K562 (cell line): Measurements from ENCODE around the gene DAB1. TPM values are rescaled to one million over a fixed set of nuclear protein-coding genes. Genes with fewer than 3 reads are reported as not detected.

Experiments
- ATAC-seq: fragments of 200-7000 bp; cut with Tn5 transposase; 3 replicates; pipeline ENCODE4 v1.9.1; 2020; ENCODE audit warnings: moderate library complexity
- BruUV-seq: library from RNA; stranded (reverse); fragments of 400-500 nt; replicated peaks from 2 replicates; lab custom pipeline; 2021; lab: Mats Ljungman, UMichigan
- CTCF ChIA-PET: fragments of 300-600 bp; formaldehyde crosslinking; extraction: SDS; loops from one replicate; lab custom pipeline; 2021; ENCODE audit warnings: low intra/inter-chr PET ratio; lab: Yijun Ruan, JAX
- POLR2A ChIA-PET: fragments of 300-600, 350-650 bp; sonication (Branson Sonifier 250); formaldehyde crosslinking; extraction: SDS; loops from one replicate; lab custom pipeline; 2021; ENCODE audit warnings: antibody characterized with exemption, inconsistent platforms; lab: Yijun Ruan, JAX
- DNase-seq, 4 experiments: peaks; one replicate each; pipeline versions ENCODE4 v3.0.0 to v3.0.0-alpha.2; 2011 to 2018; ENCODE audit warnings: low spot score in 3 of 4, mixed read lengths in 3 of 4; ENCODE audit errors: extremely low read depth in 1 of 4
- FAIRE-seq: peaks from 2 replicates; lab custom pipeline; 2011; peaks lifted over from hg19 to GRCh38; lab: Jason Lieb, UNC
- H2AFZ ChIP-seq: 2 replicates; pipeline ENCODE4 v1.6.0; 2011; ENCODE audit warnings: low read depth, low read length, control low read depth, inconsistent platforms
- H3K27ac ChIP-seq: fragments of 200-600 bp; 3 replicates; pipeline ENCODE4 v1.8.0; 2011; ENCODE audit warnings: low read depth, mild to moderate bottlenecking, control low read depth, inconsistent platforms, low read length, moderate library complexity, mixed read lengths; ENCODE audit errors: extremely low read depth
- H3K27me3 ChIP-seq, 2 experiments: fragments of 300-600 bp in 1 of 2; 2 replicates in 1 of 2; 3 replicates in 1 of 2; pipeline versions ENCODE4 v1.6.0 to v1.8.0; 2011; ENCODE audit warnings: inconsistent platforms in 2 of 2, low read length in 2 of 2, mild to moderate bottlenecking in 1 of 2, mixed read lengths in 1 of 2, moderate library complexity in 1 of 2; ENCODE audit not compliant: control insufficient read depth in 2 of 2, insufficient read depth in 2 of 2
- H3K36me3 ChIP-seq: fragments of 300-600 bp; 3 replicates; pipeline ENCODE4 v1.8.0; 2011; ENCODE audit warnings: mild to moderate bottlenecking, low read length, inconsistent platforms; ENCODE audit not compliant: control insufficient read depth, insufficient read depth
- H3K4me1 ChIP-seq, 2 experiments: fragments of 200-600 bp in 1 of 2; replicated peaks in 1 of 2; 2 replicates in 1 of 2; 3 replicates in 1 of 2; pipeline versions ENCODE4 v1.5.1 to v1.8.0; 2011; ENCODE audit warnings: inconsistent platforms in 2 of 2, low read length in 2 of 2, mild to moderate bottlenecking in 1 of 2, mixed read lengths in 1 of 2, moderate library complexity in 1 of 2; ENCODE audit not compliant: control insufficient read depth in 2 of 2, insufficient read depth in 2 of 2
- H3K4me2 ChIP-seq: 2 replicates; pipeline ENCODE4 v1.6.1; 2011; ENCODE audit warnings: low read length, control low read depth, inconsistent platforms, mixed read lengths; ENCODE audit not compliant: insufficient read depth
- H3K4me3 ChIP-seq: fragments of 200-600 bp; sonication (generic), shearing (Covaris generic); 2 replicates; pipeline ENCODE4 v1.5.1; 2016; ENCODE audit warnings: control low read depth, inconsistent platforms
- H3K79me2 ChIP-seq: fragments of 200-600 bp; 3 replicates; pipeline ENCODE4 v1.8.0; 2011; ENCODE audit warnings: low read length, inconsistent platforms; ENCODE audit not compliant: control insufficient read depth, insufficient read depth
- H3K9ac ChIP-seq, 2 experiments: 2 replicates each; pipeline versions ENCODE4 v1.6.0 to v1.6.1; 2011; ENCODE audit warnings: low read depth in 2 of 2, low read length in 2 of 2, control low read depth in 1 of 2, inconsistent platforms in 1 of 2, mild to moderate bottlenecking in 1 of 2, mixed read lengths in 1 of 2; ENCODE audit not compliant: insufficient read depth in 1 of 2
- H3K9me1 ChIP-seq: one replicate; pipeline ENCODE4 v1.6.0; 2011; ENCODE audit warnings: inconsistent platforms, mild to moderate bottlenecking, low read length, moderate library complexity; ENCODE audit not compliant: control insufficient read depth, insufficient read depth
- H3K9me3 ChIP-seq: replicated peaks from 2 replicates; pipeline ENCODE4 v1.5.1; 2011; ENCODE audit warnings: low read depth, low read length, inconsistent platforms; ENCODE audit not compliant: control insufficient read depth, insufficient read depth
- H4K20me1 ChIP-seq: replicated peaks from 2 replicates; pipeline ENCODE4 v1.6.1; 2011; ENCODE audit warnings: low read length, inconsistent platforms, mixed read lengths; ENCODE audit not compliant: control insufficient read depth, insufficient read depth
- CC2D1A ChIP-seq: fragments of 450-650 bp; IDR thresholded peaks from 2 replicates; pipeline ENCODE4 v1.6.1; 2017; ENCODE audit warnings: mild to moderate bottlenecking
- NFIC ChIP-seq: fragments of 450-650 bp; IDR thresholded peaks from 2 replicates; pipeline ENCODE4 v1.6.1; 2017; ENCODE audit warnings: mild to moderate bottlenecking, inconsistent platforms
- SMAD1 ChIP-seq: fragments of 150-350 bp; IDR thresholded peaks from 2 replicates; pipeline ENCODE4 v1.6.1; 2014; ENCODE audit warnings: low read length, low read depth; ENCODE audit not compliant: partially characterized antibody
- TFAM ChIP-seq: fragments of 250-450 bp; sonication (Bioruptor Pico); conservative IDR thresholded peaks from 2 replicates; pipeline ENCODE4 v1.5.0; 2021; ENCODE audit warnings: mild to moderate bottlenecking, moderate library complexity
- ZNF41 ChIP-seq: fragments of 250-450 bp; sonication (Bioruptor Pico); conservative IDR thresholded peaks from 2 replicates; pipeline ENCODE4 v1.4.0; 2020; ENCODE audit warnings: mild to moderate bottlenecking
- ZNF584 ChIP-seq: fragments of 200-800 bp; sonication (Bioruptor generic); IDR thresholded peaks from 2 replicates; pipeline ENCODE4 v1.6.1; 2016; ENCODE audit warnings: low read depth, mild to moderate bottlenecking, missing genetic modification characterization, missing compliant biosample characterization
- ZNF785 ChIP-seq: fragments of 250-450 bp; sonication (Bioruptor Pico); IDR thresholded peaks from 2 replicates; pipeline ENCODE4 v1.4.0; 2020; ENCODE audit warnings: mild to moderate bottlenecking
- ZNF79 ChIP-seq: fragments of 250-450 bp; sonication (Bioruptor Pico); IDR thresholded peaks from 2 replicates; pipeline ENCODE4 v1.4.0; 2020; ENCODE audit warnings: low read depth, mild to moderate bottlenecking, moderate library complexity
- WGBS: fragments of 100-300 bp; shearing (Covaris generic); methylation state at CpG from one replicate; pipeline ENCODE4 v1.1.6; 2016; ENCODE audit warnings: low coverage, mixed read lengths; ENCODE audit not compliant: insufficient coverage; ENCODE audit errors: missing lambda C conversion rate; 5-methylcytosine and 5-hydroxymethylcytosine counted together
- in situ Hi-C: fragments of 300-500 bp; cut with MboI; formaldehyde crosslinking; loops from 4 replicates; pipeline ENCODE4 v1.15.0; 2018; ENCODE audit warnings: inconsistent platforms, mixed read lengths
- intact Hi-C: fragments of 100-400 bp; cut with micrococcal nuclease; formaldehyde crosslinking; loops from 2 replicates; pipeline ENCODE4 v1.14.2; 2022
- polyA plus RNA-seq, 8 experiments: library from polyadenylated mRNA; depleted of rRNA in 4 of 8; stranded (reverse) in 5 of 8; unstranded in 3 of 8; fragments of >200 nt; fragmentation: Nextera tagmentation in 2 of 8; fragmentation: Illumina TruSeq in 1 of 8; extraction: Ambion mirVana in 2 of 8; extraction: Trizol in 1 of 8; gene quantifications; 2 replicates each; pipeline versions ENCODE4 v1.2.1 to v1.2.3, GENCODE V29; 2011 to 2014; ENCODE audit warnings: inconsistent platforms in 1 of 8, missing spikeins in 1 of 8
- total RNA-seq, 7 experiments: library from RNA; depleted of rRNA in 6 of 7; stranded (reverse); fragments of >200 nt in 6 of 7; fragmentation: Illumina TruSeq in 2 of 7; extraction: Trizol in 2 of 7; gene quantifications; 2 replicates each; pipeline versions ENCODE4 v1.2.1 to v1.2.3, GENCODE V29; 2011 to 2021; ENCODE audit warnings: low replicate concordance in 1 of 7
- TF ChIP-seq, protein P1 (sequence below): fragments of 250-450 bp; sonication (Bioruptor Pico); IDR thresholded peaks from 2 replicates; pipeline ENCODE4 v1.8.0; 2022; ENCODE audit warnings: moderate library complexity, mild to moderate bottlenecking, inconsistent platforms
- TF ChIP-seq, protein P2 (sequence below), 3 experiments: fragments of 200-800 bp in 1 of 3; sonication (Bioruptor generic) in 1 of 3; sonication (generic) in 1 of 3; formaldehyde crosslinking in 1 of 3; IDR thresholded peaks; 2 replicates each; pipeline versions ENCODE4 v1.6.1 to v1.8.0; 2016 to 2022; ENCODE audit warnings: mild to moderate bottlenecking in 2 of 3, missing compliant biosample characterization in 2 of 3, missing genetic modification characterization in 2 of 3, missing genetic modification reagents in 1 of 3
- TF ChIP-seq, protein P3 (sequence below): sonication (generic); formaldehyde crosslinking; IDR thresholded peaks from 2 replicates; pipeline ENCODE4 v1.9.0; 2022; ENCODE audit warnings: mild to moderate bottlenecking, missing genetic modification reagents

The DAB1 gene
- total and polyA plus RNA-seq, 9 of the 15 experiments (the other 6 are each of a cell fraction or from before 2014, with no cell fraction given), result not detected

DNA sequence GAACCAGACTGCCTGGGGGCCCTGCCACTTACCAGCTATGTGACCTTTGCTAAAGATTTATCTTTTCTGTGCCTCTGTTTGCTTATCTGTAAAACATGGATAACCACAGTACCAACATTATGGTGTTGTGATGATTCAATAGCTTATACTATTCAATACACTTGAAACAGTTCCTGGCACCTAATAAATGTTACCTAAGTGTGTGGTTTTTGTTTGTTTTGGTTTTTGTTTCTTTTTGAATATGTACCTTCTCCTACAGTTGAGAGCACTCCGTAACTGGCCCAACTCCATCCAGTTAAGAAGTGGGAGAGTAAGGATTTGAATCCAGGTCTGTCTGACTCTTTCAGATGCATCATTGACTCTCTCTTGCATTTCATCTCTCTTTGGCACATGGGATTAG is 332.2 kb downstream of the DAB1 start (continued):
- TF ChIP-seq, protein P1, sequence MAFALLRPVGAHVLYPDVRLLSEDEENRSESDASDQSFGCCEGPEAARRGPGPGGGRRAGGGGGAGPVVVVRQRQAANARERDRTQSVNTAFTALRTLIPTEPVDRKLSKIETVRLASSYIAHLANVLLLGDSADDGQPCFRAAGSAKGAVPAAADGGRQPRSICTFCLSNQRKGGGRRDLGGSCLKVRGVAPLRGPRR, result no peak

DNA sequence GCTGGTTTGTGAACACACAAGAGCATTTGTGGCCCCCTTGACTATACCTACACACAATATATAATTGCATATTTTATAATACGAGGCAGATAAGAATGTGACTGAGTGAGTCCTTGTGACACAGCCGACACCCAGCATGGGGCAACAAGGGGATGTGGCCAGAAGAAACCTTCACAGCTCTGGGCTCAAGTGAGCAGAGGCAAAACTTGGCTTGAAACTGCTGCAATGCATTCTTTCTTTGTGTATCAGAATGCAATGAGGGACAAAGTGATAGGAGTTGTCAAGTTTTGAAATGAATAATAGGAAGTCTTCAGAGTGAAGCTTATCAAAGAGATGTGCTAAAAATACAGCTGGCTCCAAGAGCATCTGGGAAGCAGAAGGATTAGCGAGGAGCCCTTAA is 334.0 kb downstream of the DAB1 start:
- DNase-seq (no peak), FAIRE-seq (no peak), ATAC-seq (no peak)
- Histone ChIP-seq H2AFZ (no peak overlapping the region), H3K4me3 (no peak overlapping the region), H3K27me3 (no peaks in the 10 kb centered on the region), H3K9me1 (no peaks in the 10 kb centered on the region), H3K36me3 (no peaks in the 10 kb centered on the region), H4K20me1 (no peaks in the 10 kb centered on the region; the same call in 1 of the 2 replicates), H3K79me2 (no peaks in the 10 kb centered on the region), H3K9ac (no peak overlapping the region), H3K27ac (no peak overlapping the region), H3K4me1 (no peaks in the 10 kb centered on the region), H3K9me3 (no peaks in the 10 kb centered on the region), H3K4me2 (no peak overlapping the region)
- in situ Hi-C loops, result no loop called here
- POLR2A ChIA-PET, result interaction anchor here (0.7 kb wide), 1 partner anchor 296 kb away, joined by 3 read pairs; no protein-coding TSS in a partner anchor
- BruUV-seq, result no TSS peak
- intact Hi-C loops, result no loop called here
- 0% methylated on average over 3 of the region's 3 CpGs for WGBS
- no peak for TF ChIP-seq ZNF79 (CRISPR knock-in tag)
- TF ChIP-seq, all 486 proteins: peak for 0
- CTCF ChIA-PET, result no interaction called here

GRCh38 chr1:57089221-57089620 is 334.6 kb downstream of the DAB1 start:
- H3K79me2 ChIP-seq, result no peaks in the 10 kb centered on the region
- H3K36me3 ChIP-seq, result no peaks in the 10 kb centered on the region
- no peak overlapping the region for H2AFZ ChIP-seq
- in situ Hi-C loops (no loop called here), intact Hi-C loops (no loop called here)
- no peak overlapping the region for H3K9ac ChIP-seq
- no peaks in the 10 kb centered on the region for H3K9me1 ChIP-seq
- ChIA-PET CTCF (no interaction called here), POLR2A (no interaction called here)
- DNase-seq (no peak), ATAC-seq (no peak), FAIRE-seq (no peak)
- 4% methylated on average over 4 of the region's 4 CpGs for WGBS
- H3K27me3 ChIP-seq, result no peaks in the 10 kb centered on the region
- BruUV-seq, result no TSS peak
- no peaks in the 10 kb centered on the region; the same call in 1 of the 2 replicates for H4K20me1 ChIP-seq
- H3K9me3 ChIP-seq, result no peaks in the 10 kb centered on the region
- H3K4me1 ChIP-seq, result no peaks in the 10 kb centered on the region
- H3K27ac ChIP-seq, result no peak overlapping the region
- no peak overlapping the region for H3K4me3 ChIP-seq
- no peak overlapping the region for H3K4me2 ChIP-seq
- TF ChIP-seq NFIC (no peak), ZNF41 (CRISPR knock-in tag) (no peak), CC2D1A (no peak), TFAM (CRISPR knock-in tag) (no peak), ZNF785 (CRISPR knock-in tag) (no peak), SMAD1 (no peak), ZNF584 (CRISPR knock-in tag) (no peak)
- TF ChIP-seq, protein P2, sequence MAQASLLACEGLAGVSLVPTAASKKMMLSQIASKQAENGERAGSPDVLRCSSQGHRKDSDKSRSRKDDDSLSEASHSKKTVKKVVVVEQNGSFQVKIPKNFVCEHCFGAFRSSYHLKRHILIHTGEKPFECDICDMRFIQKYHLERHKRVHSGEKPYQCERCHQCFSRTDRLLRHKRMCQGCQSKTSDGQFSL (CRISPR knock-in tag; IDR thresholded peaks at IDR 0.05), result no peak
- TF ChIP-seq, protein P2 (tag; IDR thresholded peaks at IDR 0.05), result no peak
- TF ChIP-seq, protein P3, sequence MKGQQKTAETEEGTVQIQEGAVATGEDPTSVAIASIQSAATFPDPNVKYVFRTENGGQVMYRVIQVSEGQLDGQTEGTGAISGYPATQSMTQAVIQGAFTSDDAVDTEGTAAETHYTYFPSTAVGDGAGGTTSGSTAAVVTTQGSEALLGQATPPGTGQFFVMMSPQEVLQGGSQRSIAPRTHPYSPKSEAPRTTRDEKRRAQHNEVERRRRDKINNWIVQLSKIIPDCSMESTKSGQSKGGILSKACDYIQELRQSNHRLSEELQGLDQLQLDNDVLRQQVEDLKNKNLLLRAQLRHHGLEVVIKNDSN, result no peak
